Fibroblast of skin of right quadriceps (primary cell): ENCODE results near the gene PI4KA.
"Not testable (repeated sequence)": the region's sequence is repeated elsewhere in the genome, so short reads cannot be mapped to it uniquely, and the experiment has no call there.

Experiments used
- DNase-seq: peaks from one replicate; pipeline ENCODE4 v3.0.0-alpha.2; 2013

Gene PI4KA

GRCh38 chr22:20662524-20663036 is 196.0 kb downstream of the PI4KA start:
- DNase-seq: not testable (repeated sequence)

DNA sequence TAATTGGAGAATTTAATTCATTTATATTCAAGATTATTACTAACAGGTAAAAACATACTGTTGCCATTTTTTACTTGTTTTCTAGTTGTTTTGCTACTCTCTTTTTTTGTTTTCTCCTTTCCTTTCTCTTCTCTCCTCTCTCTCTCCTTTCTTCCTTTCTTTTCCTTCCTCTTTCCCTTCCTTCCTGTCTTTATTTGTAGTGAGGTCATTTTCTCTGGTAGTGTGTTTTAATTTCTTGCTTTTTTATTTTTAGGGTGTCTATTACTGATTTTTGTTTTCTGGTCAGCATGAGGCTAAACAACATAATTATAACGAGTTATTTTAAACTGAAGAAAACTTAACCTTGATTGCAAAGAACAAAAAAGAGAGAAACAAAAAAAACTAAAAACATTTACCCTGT is 197.1 kb downstream of the PI4KA start:
- DNase-seq: no peak

- no peak for DNase-seq
These were observed 198.1 kb downstream of the PI4KA start for GRCh38 chr22:20660441-20661054.

GRCh38 chr22:20659920-20660319 is 198.7 kb downstream of the PI4KA start:
- DNase-seq: no peak

GRCh38 chr22:20659258-20659657 is 199.4 kb downstream of the PI4KA start:
- no peak for DNase-seq

DNA sequence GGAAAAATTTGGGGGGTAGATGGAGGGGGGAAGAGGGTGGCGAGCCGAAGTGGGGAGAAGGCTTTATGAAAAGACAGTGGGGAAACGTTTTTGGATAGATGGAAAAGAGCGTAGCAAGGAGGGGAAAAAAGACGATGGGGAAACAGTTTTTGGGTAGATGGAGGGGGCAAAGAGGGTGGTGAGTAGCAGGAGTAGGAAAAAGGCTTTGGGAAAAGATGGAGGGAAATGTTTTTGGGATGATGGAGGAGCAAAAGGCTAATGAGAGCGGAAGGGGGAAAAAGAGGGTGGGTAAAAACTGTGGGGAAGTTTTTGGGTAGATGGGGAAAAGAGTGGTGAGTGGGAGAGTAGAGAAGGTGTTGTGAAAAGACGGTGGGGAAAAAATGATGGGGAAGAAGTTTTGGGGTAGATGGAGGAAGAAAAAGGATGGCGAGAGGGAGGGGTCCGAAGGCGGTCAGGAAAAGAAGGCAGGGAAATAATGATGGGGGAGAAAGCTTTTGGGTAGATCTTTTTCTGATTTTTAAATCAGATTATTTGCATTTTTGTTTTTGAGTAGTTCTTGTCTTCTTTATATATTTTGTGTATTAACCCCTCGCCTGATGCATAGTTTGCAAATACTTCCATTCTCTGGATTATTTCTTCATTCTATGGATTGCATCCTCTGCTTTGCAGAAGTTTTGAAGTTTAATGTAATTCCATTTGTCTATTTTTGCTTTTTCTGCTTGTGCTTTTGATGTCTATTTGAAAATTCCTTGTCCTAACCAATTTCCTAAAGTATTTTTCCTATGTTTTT is 200.0 kb downstream of the PI4KA start:
- no peak for DNase-seq

GRCh38 chr22:20657963-20658362 is 200.6 kb downstream of the PI4KA start:
- no peak for DNase-seq
